ENCODE measurements around the gene ERC1.

The ERC1 gene

GRCh38 chr12:1421091-1421846 is 430.2 kb downstream of the ERC1 start:
- DNase-seq: no peak

DNA sequence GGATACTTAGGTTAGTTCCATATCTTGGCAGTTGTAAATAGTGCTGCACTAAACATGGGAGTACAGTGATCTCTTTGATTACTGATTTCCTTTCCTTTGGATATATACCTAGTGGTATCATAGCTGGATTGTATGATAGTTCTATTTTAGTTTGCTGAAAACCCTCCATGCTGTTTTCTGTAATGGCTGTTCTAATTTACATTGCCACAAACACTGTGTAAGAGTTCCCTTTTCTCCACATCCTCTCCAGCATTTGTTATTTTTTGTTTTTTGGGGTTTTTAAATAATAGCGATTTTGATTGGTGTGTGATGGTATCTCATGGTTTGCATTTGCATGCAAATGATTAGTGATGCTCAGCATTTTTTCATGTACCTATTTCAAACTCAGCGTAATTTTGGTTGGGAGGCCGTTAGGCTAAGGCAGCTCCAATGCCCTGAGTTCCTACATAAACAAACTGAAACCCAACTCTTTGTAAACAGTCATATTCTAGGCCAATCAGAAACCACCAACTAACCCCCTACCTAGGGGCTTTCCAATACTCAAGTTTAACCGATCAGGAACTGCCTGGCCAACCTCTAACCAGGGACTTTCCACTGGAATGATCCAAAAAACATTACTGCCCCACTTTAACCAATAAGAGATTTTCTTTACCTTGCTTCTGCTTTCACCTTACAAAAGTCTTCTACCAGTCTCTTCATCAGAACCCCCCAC is 431.7 kb downstream of the ERC1 start:
- DNase-seq: no peak

DNA sequence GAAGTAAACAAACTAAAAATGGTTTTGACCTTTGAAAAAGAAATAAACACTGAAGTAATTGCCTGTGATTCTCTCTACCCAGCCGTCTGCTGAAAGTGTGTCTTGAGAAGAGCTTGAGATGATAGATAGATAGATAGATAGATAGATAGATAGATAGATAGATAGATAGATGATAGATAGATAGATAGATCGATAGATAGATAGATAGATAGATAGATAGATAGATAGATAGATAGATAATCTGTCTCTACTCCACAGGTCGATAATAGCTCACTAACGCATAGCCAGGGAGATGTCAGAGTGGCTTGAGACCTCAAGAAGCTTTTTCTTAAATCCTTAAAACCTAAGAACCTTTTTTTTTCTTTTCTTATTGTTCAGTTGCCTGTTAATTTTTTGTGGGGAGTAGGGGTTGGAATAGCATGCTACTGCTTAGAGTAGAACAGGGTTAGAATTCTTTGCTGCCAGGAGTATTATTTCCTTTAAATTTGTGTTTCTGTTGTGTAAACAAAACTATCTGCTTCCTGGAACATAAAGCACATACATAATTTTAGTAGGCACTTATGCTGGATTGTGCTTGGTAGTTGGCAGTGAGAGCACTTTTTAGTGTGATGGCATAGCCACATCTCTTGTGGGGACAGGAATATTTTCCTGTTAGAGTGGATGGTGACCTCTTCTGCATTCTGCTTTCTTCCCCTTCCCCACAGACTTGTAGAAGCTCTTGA is 433.8 kb downstream of the ERC1 start:
- no peak for DNase-seq

DNA sequence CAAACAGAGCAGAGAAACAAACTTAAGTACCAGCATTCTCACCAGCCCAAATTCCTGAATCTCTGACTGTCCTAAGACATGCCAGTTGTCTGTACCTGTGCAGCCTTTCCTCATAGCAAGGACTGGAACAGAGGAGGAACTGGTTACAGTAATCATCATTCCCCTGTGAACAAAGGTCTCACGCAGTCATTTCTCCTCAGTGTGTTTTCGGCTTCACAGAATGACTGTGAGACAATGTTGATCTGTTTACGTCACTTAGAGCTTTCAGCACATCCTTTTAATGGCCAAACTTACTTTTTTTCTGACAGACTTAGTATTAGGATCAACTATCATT is 434.3 kb downstream of the ERC1 start:
- no peak for DNase-seq

GRCh38 chr12:1428671-1429070 is 437.6 kb downstream of the ERC1 start:
- no peak for DNase-seq

DNA sequence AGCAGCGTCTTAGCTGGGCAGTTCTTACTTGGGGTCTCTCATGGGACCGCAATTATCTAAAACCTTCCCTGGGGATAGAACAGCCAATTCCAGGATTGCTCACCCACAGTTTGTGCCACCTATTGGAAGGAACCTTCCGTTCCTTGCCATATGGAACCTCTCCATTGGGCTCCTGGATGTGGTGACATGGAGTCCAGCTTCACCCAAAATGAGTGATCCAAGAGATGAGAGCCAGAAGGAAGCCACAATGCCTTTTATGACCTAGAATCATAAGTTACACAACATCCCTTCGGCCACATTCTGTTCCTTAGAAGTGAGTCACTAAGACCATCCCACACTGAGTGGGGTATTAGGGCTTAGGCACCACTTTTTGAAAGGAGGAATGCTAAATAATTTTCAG is 439.0 kb downstream of the ERC1 start:
- DNase-seq: no peak

DNA sequence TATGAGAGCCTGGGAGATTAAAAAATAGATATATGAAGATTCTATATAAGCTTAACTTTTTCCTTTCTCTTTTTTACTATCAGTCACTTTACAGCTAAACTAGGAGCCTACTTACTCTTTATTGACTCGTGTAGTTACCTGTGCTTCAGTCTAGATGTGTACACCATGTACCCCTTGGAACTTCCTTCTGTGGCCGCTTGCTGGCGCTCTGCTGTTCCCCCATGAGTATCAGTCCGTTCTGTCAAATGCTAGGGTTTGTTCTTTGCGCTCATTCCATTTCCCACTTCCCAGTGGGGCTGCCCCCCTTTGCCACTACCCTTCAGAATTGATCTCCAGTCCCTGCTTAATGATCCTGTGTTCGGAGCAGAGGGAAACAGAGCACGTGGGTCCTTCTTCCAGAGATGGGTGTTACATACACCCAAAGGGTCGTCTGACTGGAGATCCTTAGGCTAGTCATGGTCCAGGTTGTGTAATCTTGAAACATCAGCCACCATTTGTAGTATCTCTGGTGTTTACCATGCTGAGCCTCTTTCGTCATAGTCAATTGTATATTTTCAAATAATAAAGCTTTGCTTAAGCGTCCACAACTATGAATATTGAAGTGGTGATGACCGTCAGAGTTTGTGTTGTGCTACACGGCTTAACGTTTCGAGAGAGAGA is 443.4 kb downstream of the ERC1 start:
- no peak for DNase-seq

DNA sequence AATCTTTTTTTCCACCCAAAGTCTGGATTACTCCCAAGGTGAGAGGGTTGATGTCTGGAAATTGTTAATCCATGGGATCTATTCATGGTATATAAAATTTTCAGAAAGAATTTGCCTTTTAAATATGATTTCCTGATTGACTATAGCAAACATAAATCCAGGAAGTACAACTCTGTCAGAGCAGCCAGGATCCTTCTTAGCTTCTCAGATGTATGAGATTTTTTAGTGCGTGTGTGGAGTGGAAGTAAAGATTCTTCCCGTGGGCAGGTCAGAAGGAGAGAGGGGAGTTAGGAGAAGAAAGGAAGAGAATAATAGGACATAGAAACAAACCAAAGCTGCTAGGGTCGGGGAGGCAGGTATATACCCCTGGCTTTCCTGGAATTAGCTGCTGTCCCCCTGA is 444.0 kb downstream of the ERC1 start:
- no peak for DNase-seq

DNA sequence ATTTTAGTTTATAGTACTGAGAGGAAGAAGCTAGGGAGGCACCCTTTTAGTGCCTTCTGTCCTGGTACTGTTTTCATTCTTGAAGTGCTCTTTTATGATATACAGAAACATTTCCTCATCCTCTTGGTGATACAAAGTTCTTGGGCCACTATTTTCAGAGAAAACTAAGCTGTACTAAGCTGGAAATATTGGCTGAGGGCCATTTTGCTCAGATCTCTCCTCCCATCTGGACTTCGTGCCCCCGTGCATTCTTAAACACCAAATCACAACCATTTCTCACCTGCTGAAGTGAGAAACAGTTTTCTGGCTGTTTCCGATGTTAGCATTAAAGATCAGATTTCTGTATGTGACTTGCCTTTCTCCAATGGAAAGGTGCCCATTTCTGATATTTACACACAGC is 444.4 kb downstream of the ERC1 start:
- no peak for DNase-seq

GRCh38 chr12:1436015-1436414 is 445.0 kb downstream of the ERC1 start:
- no peak for DNase-seq

- DNase-seq: no peak
These were observed 446.0 kb downstream of the ERC1 start for GRCh38 chr12:1436981-1437380.

GRCh38 chr12:1439201-1439600 is 448.2 kb downstream of the ERC1 start:
- no peak for DNase-seq

GRCh38 chr12:1439687-1440086 is 448.7 kb downstream of the ERC1 start:
- DNase-seq: no peak

- DNase-seq: no peak
These were observed 452.6 kb downstream of the ERC1 start for GRCh38 chr12:1443421-1444141.

- no peak for DNase-seq
These were observed 453.1 kb downstream of the ERC1 start for GRCh38 chr12:1444142-1444516.

GRCh38 chr12:1445807-1446206 is 454.8 kb downstream of the ERC1 start:
- DNase-seq: no peak

GRCh38 chr12:1448336-1448735 is 457.3 kb downstream of the ERC1 start:
- no peak for DNase-seq

GRCh38 chr12:1453810-1454209 is 462.8 kb downstream of the ERC1 start:
- no peak for DNase-seq

DNA sequence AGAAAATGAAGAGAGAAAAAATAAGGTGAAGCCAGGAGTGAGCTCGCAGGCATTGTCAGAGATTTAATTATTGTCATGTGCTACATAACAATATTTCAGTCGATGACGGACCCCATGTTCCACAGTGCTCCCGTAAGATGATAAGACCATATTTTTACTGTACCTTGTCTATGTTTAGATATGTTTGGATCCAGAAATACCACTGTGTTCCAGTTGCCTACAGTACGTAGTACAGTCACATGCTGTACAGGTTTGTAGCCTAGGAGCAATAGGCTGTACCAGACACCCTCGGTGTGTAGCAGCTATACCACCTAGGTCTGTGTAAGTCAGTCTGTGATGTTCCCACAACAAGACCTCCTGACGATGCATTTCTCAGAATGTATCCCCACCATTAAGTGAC is 465.9 kb downstream of the ERC1 start:
- DNase-seq: no peak

DNA sequence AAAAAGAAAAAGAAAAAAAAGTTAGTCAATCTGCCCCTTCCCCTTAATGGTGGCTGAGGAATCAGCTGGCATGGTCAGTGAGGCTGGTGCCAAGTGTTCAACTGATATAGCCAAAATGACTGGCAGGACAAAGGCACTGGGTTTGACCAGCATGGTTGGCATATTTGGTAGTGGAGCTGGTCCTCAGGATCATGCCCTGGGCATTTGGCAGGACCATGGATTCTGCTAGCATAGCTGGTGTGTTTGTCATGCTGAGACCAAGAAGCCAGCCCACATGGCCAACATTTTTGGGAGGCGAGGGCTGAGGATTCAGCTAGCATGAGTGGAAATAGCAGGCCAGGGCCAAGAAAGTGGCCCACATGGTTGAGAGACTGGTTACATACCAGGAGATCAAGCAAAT is 466.9 kb downstream of the ERC1 start:
- DNase-seq: no peak

DNA sequence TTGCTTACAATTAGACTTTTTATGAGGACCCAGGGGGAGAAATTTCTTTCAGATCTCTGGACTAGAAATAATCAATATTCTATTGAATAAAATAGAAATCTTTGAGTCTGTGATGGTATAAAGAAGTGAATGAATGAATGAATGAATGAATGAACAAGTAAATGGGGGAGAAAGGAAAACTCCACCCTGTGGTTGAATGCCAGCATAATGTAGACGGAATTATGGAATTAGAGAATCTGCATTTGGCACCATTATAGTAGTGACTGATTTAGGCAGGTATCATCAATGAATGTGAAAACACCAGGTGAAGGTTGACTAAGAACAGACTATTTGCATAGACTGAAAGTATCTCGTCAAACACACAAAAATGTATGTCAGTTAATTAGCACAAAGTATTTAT is 468.3 kb downstream of the ERC1 start:
- no peak for DNase-seq

- DNase-seq: no peak
These were observed 472.3 kb downstream of the ERC1 start for GRCh38 chr12:1463073-1463905.
